ENCODE measurements around the gene NCOR2. TPM values are rescaled to one million over a fixed set of nuclear protein-coding genes. Genes with fewer than 3 reads are reported as not detected.
A peak's percentile ranks its signal among the peaks of the same experiment; 100 is the strongest.

Gene NCOR2
- polyA plus RNA-seq, 6 donors from 2014 or later = 2.4 to 15.8 (median 4.0) TPM

DNA sequence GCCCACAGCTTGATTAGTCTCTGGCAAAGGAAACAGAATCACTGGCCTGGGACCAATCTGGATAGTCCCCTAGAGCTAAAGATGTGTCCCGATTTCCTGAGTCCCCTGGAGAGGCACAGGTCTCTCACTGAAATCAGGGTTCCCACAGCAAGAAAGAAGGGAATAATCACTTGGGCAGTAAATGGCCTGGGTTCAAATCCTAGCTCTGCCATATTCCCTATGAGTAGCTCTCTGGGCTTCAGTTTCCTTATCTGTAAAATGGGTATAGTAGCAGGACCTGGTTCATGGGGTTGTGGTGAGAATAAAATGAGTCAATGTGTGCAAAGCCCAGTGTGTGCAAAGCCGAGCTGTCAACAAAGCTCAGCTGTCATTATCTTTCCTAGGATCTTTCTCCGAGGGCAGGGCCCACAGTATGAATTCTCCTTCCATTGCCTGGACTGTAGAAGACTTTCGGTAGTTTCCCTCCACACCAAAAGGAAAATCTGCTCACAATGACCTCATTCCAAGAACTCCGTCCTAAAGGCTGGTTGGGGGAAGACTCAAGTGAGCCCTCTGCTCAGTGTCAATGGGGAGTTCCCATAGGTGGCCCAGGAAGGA, 12.6 kb upstream of the NCOR2 start:
- Mint-ChIP-seq H3K27ac (no peak overlapping the region), H3K4me3 (no peak overlapping the region)
- DNase-seq = no peak

DNA sequence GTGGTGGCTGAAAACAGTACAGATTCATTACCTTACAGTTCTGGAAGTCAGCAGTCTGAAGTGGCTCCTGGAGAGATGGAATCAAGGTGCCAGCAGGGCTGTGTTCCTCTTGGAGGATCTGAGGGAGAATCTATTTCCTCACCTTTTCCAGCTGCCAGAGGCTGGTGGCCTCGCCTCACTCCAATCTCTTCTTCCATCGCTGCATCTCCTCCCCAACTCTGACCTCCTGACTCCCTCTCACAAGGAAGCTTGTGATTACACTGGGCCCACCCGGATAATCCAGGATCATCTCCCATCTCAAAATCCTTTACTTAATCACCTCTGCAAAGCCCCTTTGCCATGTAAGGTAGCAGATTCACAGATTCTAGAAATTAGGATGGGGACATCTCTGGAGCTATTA, 11.4 kb upstream of the NCOR2 start:
- Mint-ChIP-seq H3K9me3 (peaks cover 3 to 12% (median 10%) of the 10 kb centered on the region in 7 donors), H3K4me1 (no peaks in the 10 kb centered on the region), H3K27me3 (peaks cover 6 to 43% (median 24%) of the 10 kb centered on the region in 3 donors), H3K36me3 (peaks cover 0 to 18% of the 10 kb centered on the region in 2 donors), H3K4me3 (no peak overlapping the region), H3K27ac (peak overlapping the region in 1 of 6 donors; percentile 72)
- DNase-seq (no peak), ATAC-seq (ENCODE audit: low read depth in 2 of 2) (no peak)

More for the DNA sequence above, 12.6 kb upstream of the NCOR2 start:
- peaks cover 3 to 12% (median 10%) of the 10 kb centered on the region in 7 donors for H3K9me3 Mint-ChIP-seq
- H3K36me3 Mint-ChIP-seq = peaks cover 0 to 18% of the 10 kb centered on the region in 2 donors
- peaks cover 6 to 43% (median 24%) of the 10 kb centered on the region in 3 donors for H3K27me3 Mint-ChIP-seq
- no peak for ATAC-seq (ENCODE audit: low read depth in 2 of 2)
- no peaks in the 10 kb centered on the region for H3K4me1 Mint-ChIP-seq

DNA sequence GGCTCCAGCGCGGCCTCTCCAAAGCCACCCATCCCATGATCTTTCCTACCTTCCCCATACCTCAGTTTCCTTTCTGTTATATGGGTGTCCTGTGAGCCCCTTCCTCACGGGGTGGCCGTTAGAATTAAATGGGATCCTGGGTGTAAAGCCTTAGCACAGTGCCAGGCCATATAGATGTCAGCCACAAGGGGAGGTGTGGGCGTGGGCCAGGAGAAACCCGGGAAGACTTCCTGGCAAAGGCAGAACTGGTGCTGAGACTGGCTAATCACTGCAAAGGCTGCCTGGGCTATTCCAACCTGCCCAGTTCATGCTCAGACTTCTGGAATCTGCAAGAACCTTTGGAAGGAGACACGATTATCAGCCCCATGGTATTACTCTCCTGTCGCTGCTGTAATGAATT, 11.0 kb upstream of the NCOR2 start:
- peaks cover 3 to 12% (median 10%) of the 10 kb centered on the region in 7 donors for H3K9me3 Mint-ChIP-seq
- no peak overlapping the region for H3K27ac Mint-ChIP-seq
- DNase-seq = no peak
- peaks cover 6 to 43% (median 24%) of the 10 kb centered on the region in 3 donors for H3K27me3 Mint-ChIP-seq
- no peak overlapping the region for H3K4me3 Mint-ChIP-seq
- ATAC-seq (ENCODE audit: low read depth in 2 of 2) = no peak
- H3K36me3 Mint-ChIP-seq = peaks cover 0 to 18% of the 10 kb centered on the region in 2 donors
- no peaks in the 10 kb centered on the region for H3K4me1 Mint-ChIP-seq

DNA sequence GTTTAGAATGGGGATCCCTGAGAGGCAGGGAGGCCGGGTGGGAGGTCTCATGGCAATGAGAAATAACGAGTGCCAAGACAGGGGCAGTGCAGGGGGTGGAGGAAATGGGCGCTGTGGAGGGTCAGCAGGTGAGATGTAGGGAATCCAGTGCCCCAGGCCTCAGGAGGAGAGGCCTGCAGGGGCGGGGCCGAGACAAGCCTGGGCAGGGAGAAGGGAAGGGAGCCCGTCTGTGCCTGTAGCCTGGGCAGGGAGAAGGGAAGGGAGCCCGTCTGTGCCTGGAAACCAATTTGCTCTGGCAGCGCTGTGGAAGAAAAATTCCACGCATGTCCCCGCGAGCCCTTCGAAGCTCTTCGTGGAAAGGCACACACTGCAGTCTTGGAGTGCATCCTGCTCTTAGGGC, 10.6 kb upstream of the NCOR2 start:
- H3K27me3 Mint-ChIP-seq = peaks cover 6 to 43% (median 24%) of the 10 kb centered on the region in 3 donors
- no peaks in the 10 kb centered on the region for H3K4me1 Mint-ChIP-seq
- DNase-seq (no peak), ATAC-seq (ENCODE audit: low read depth in 2 of 2) (no peak)
- peaks cover 0 to 18% of the 10 kb centered on the region in 2 donors for H3K36me3 Mint-ChIP-seq
- H3K27ac Mint-ChIP-seq = no peak overlapping the region
- H3K9me3 Mint-ChIP-seq = peaks cover 3 to 12% (median 10%) of the 10 kb centered on the region in 7 donors
- H3K4me3 Mint-ChIP-seq = no peak overlapping the region

DNA sequence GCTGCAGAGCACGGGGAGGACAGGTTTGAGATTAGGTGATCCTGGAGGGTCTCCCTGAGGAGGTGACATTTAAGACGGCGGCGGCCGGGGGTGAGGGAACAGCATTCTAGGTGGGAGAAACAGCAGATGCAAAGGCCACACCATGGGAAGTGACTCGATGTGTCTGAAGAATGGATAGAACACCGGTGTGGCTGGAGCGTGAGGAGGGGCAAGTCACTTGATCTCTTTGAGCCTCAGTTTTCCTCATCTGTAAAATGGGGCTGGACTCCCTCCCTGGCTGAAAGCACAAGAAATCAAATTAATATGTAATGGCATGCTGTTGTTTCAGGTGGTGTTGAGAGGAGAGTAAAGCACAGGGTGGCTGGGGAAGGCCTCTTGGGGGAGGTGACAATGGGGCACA, 10.0 kb upstream of the NCOR2 start:
- Mint-ChIP-seq H3K4me1 (no peaks in the 10 kb centered on the region), H3K9me3 (peaks cover 3 to 12% (median 10%) of the 10 kb centered on the region in 7 donors), H3K27ac (peak overlapping the region in 2 of 6 donors; percentile 65 to 95), H3K4me3 (no peak overlapping the region), H3K36me3 (peaks cover 0 to 18% of the 10 kb centered on the region in 2 donors), H3K27me3 (peaks cover 6 to 43% (median 24%) of the 10 kb centered on the region in 3 donors)
- no peak for ATAC-seq (ENCODE audit: low read depth in 2 of 2)
- no peak for DNase-seq

DNA sequence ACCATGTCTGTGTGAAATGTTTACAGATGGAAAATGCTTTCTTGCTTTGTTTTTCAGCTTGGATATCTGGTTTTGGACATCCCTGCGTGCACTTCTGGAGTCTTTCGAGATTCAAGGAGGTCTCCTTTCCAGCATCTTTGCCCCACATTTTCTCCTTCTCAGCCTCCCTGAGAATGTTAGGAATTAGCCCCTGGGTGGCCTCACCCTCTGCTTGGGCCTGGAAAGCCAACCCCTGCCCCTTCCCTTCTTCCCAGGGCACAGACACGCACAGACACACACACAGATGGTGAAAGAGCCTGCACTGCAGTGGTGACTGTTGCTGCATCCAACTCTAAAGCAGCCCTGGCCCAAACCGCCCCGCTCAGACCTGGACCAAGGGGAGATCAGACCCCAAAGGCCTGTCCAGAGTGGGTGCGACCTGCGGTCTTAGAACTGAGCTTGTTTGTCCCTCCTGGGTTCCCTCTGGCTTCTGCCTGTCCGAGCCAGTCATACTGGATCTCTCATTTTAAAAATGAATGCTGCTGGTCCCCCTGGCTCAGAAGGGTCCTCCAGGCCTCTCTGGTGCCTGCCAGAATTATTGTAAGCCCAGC, 8.7 kb upstream of the NCOR2 start:
- peak overlapping the region in 1 of 8 donors; percentile 54 for H3K4me3 Mint-ChIP-seq
- peaks cover 0 to 18% of the 10 kb centered on the region in 2 donors for H3K36me3 Mint-ChIP-seq
- no peak overlapping the region for H3K27ac Mint-ChIP-seq
- H3K27me3 Mint-ChIP-seq = peaks cover 6 to 36% (median 24%) of the 10 kb centered on the region in 3 donors
- ATAC-seq (ENCODE audit: low read depth in 2 of 2) (no peak), DNase-seq (no peak)
- peaks cover 3 to 12% (median 10%) of the 10 kb centered on the region in 7 donors for H3K9me3 Mint-ChIP-seq
- no peaks in the 10 kb centered on the region for H3K4me1 Mint-ChIP-seq

DNA sequence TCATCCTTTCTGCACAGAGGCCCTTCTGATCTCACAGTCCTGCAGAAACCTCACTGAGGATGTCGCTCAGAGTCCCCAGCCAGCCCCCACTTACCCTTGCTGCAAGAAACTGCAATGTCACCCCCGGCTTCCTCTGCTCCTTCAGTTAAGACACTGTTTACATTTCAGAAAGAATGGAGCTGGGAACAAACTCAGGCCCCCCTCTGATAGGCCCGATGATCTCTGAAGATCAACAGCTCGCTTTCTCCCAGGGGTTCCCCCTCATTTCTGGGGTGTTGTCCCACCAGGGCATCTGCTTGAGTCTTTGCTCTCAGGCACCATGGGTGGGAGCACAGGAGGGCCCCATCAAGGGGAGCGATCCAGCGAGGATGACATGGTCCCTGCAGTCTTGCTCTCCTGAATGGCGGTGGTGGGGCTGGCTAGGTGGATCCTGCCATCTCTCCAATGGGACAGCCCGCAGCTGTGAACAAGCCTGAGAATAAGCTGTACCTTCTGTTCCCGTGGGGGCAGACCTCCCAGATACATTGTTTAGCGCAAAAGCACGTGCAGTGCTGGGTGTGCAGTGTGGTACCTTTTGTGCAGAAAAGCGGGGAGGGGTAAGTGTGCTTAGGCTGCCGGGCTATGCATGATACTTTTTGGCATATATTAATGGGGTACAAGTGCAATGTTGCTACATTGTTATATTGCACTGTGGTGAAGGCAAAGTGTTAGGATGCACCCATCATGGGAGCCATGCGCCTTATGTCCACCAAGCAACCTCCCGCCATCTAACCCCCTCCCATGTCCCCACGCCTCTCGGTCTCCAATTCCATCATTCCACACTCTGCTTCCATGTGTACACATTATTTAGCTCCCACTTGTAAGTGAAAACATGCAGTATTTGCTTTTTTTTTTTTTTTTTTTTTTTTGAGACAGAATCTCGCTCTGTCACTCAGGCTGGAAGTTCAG, 6.7 kb upstream of the NCOR2 start:
- no peak for ATAC-seq (ENCODE audit: low read depth in 2 of 2)
- peaks cover 0 to 8% (median 0%) of the 10 kb centered on the region in 3 donors for H3K4me1 Mint-ChIP-seq
- peaks cover 0 to 8% (median 2%) of the 10 kb centered on the region in 7 donors for H3K9me3 Mint-ChIP-seq
- peaks cover 0 to 20% (median 17%) of the 10 kb centered on the region in 3 donors for H3K27me3 Mint-ChIP-seq
- no peak overlapping the region for H3K27ac Mint-ChIP-seq
- no peak for DNase-seq
- peaks cover 0 to 9% of the 10 kb centered on the region in 2 donors for H3K36me3 Mint-ChIP-seq
- no peak overlapping the region for H3K4me3 Mint-ChIP-seq

DNA sequence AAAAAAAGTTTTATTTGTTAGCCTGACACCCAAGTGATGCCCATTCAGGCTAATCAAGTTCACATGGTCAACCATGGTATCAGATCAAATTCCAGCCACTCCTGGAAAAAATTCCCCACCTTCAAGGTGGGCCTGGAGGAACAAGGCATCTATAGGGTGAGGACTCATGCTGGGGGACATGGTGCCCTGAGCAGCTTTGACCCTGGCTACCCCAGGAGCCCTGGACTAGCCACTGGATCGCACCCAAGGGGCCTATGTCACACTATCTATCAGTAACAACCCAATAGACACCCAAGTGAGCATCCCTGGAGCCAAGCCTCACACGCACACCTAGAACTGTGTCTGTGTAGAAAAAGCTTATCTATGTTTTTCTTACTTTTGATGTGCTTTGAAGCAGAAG, 4.1 kb upstream of the NCOR2 start:
- H3K4me3 Mint-ChIP-seq = no peak overlapping the region
- no peaks in the 10 kb centered on the region for H3K36me3 Mint-ChIP-seq
- ATAC-seq (ENCODE audit: low read depth in 2 of 2) (no peak), DNase-seq (no peak)
- H3K27ac Mint-ChIP-seq = no peak overlapping the region
- H3K27me3 Mint-ChIP-seq = peaks cover 0 to 6% (median 0%) of the 10 kb centered on the region in 3 donors
- H3K9me3 Mint-ChIP-seq = peaks cover 0 to 3% (median 0%) of the 10 kb centered on the region in 7 donors
- H3K4me1 Mint-ChIP-seq = peaks cover 7 to 16% (median 11%) of the 10 kb centered on the region in 3 donors

DNA sequence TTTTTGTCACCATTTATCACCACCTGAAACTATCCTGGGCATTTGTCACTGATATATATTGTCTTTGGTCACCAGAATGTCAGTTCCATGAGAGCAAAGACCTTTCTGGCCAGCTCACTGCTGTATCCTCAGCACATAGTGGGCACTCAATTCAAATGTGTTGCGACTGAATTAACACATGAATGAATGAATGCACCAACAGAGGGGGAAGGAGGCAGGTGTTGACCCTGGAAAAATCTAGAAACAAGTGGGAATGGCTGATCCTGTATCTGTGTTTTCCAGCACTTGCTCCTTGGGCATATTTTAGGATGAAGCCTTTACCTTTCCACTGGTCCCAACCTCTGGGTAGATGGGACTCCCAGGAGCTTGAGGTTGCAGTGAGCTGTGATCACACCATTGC, 3.4 kb upstream of the NCOR2 start:
- Mint-ChIP-seq H3K27me3 (peaks cover 0 to 6% (median 0%) of the 10 kb centered on the region in 3 donors), H3K9me3 (peaks cover 0 to 3% (median 0%) of the 10 kb centered on the region in 7 donors), H3K36me3 (no peaks in the 10 kb centered on the region), H3K27ac (peak overlapping the region in 1 of 6 donors; percentile 7), H3K4me3 (peak overlapping the region in 2 of 8 donors; percentile 9 to 61), H3K4me1 (peaks cover 9 to 22% (median 17%) of the 10 kb centered on the region in 3 donors)
- no peak for ATAC-seq (ENCODE audit: low read depth in 2 of 2)
- DNase-seq = no peak

DNA sequence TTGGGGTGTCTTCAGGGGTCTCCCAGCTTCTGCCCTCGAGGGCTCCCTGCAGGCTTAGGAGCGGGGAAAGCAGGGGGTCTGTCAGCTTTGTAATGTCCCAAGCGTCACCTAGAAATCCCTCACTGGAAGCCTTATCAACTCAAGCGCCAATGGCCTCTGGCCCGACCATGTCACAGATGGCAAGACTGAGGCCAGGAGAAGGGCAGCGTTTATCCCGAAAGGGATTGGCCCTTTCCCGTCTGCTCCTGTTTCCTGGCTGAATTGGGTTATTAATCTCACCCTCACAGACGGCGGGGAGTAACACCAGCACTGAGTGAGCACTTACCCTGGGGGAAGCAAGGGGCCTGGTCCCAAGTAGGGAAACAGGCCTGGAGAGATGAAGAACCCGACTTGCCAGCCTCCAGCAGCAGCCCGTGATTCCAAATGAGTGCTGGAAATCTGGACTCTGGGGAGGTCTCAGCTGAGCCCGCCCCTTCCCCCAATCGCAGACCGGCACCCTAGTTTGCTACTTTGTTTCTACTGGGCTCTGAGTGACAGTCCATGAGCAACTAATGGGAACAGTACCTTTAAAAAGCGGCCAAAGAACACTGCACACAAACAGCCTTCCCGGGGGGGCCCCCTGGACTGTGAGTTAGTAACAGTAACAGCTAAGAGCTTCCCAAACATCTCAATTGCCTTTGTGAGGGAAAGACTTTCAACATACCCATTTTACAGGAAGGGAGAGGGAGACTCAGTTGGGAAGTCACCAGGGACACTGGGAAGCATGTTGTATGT, 2.1 kb upstream of the NCOR2 start:
- Mint-ChIP-seq H3K27me3 (no peaks in the 10 kb centered on the region), H3K27ac (peak overlapping the region in 2 of 6 donors; percentile 42 to 54), H3K4me1 (peaks cover 15 to 35% (median 24%) of the 10 kb centered on the region in 3 donors), H3K36me3 (no peaks in the 10 kb centered on the region), H3K9me3 (no peaks in the 10 kb centered on the region), H3K4me3 (peak overlapping the region in 3 of 8 donors; percentile 19 to 86 (median 61))
- ATAC-seq (ENCODE audit: low read depth in 2 of 2) (no peak), DNase-seq (no peak)

DNA sequence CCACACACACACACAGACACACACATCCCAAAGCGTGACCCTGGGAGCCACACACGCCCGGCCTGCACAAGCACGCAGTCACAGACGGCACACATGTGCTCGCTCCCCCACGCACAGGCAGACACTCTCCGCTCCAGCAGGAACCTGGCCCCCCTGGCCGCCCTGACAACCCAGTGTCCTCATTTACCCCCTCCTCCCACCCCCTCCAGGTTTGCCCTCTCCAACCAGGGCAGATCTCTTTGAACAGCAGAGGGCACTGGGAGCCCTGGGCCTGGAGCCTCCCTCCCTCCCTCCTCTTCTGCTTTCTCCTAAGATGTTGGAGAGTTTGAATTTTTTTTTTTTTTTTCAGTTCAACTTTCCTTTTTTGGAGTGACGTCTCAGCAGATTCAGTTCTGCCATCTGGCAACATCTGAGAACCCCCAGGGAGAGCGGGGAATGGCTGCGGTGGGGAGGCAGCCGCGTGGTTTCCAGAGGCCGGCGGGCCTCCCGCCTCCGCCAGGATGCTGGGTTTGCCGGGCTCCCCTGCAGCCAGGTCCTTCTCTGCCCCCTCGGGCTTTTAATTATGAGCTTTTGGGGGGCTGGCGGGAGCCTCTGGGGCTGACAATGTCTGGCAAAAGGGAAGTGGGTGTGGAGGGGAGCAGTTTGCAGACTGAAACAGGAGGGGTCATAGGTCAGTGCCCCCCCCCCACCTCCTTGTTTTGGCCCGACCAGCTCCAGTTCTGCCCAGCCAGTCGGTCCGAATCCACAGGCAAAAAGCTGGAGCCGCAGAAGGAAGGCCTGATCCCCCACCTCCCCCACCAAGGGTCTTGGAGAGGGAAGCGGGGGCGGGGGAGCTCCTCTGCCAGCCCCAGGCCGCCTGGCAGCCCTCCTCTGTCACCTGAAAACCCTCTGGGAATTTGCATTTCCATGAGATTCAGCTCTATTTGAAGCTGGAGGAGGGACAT, 1.3 kb upstream of the NCOR2 start:
- ATAC-seq (ENCODE audit: low read depth in 2 of 2) = peak; percentile 45 to 47
- DNase-seq = peak; percentile 72
- no peaks in the 10 kb centered on the region for H3K9me3 Mint-ChIP-seq
- no peaks in the 10 kb centered on the region for H3K27me3 Mint-ChIP-seq
- peaks cover 21 to 38% (median 27%) of the 10 kb centered on the region in 3 donors for H3K4me1 Mint-ChIP-seq
- H3K27ac Mint-ChIP-seq = peak overlapping the region; percentile 58 to 93 (median 80)
- peak overlapping the region; percentile 85 to 93 (median 88) for H3K4me3 Mint-ChIP-seq
- H3K36me3 Mint-ChIP-seq = no peaks in the 10 kb centered on the region
